ENCODE data around the gene KLF13. TPM values are rescaled to one million over a fixed set of nuclear protein-coding genes. Genes with fewer than 3 reads are reported as not detected.
A peak's percentile ranks its signal among the peaks of the same experiment; 100 is the strongest.

KLF13 gene
- total RNA-seq, 1 donor from 2014 or later: 31.0 TPM

DNA sequence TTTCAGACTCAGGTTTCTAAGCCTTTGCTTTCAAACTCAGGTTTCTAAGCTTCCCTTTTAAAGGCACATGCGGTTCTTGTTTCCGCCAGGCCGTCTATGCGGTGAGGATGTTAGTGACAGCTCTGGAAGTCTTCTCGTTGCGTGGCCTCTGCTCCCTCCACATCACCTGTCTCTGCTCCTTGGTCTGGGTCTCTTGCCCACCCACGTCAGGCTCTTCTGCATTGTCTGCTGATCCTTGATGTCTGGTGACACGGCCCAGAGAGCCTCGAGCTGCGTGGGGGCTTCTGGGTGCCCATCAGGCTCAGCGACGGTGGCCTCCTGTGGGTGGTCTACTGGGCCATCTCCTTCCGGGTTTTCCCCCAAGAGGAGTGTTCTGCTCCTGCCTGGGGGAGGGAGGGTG is 30.5 kb downstream of the KLF13 start:
- H3K4me3 Mint-ChIP-seq (ENCODE audit: unreplicated experiment): no peak overlapping the region
- no peaks in the 10 kb centered on the region for H3K9me3 Mint-ChIP-seq (ENCODE audit: unreplicated experiment)
- Histone ChIP-seq H3K27me3 (ENCODE audit: insufficient read depth, low read length) (no peaks in the 10 kb centered on the region), H4K20me1 (ENCODE audit: insufficient read depth, low read length) (peaks cover 87% of the 10 kb centered on the region), H3K9me3 (ENCODE audit: insufficient read depth, low read depth, low read length) (no peaks in the 10 kb centered on the region), H3K4me3 (ENCODE audit: insufficient read depth, low read depth, low read length) (no peak overlapping the region), H3K4me1 (ENCODE audit: insufficient read depth, low read length) (peaks cover 37% of the 10 kb centered on the region), H2AFZ (ENCODE audit: low read depth, low read length) (no peak overlapping the region), H3K9ac (ENCODE audit: low read length) (peak overlapping the region; percentile 3), H3K36me3 (ENCODE audit: insufficient read depth, low read length) (no peaks in the 10 kb centered on the region), H3K79me2 (ENCODE audit: insufficient read depth, low read length) (peaks cover 90% of the 10 kb centered on the region), H3K4me2 (ENCODE audit: low read length) (peak overlapping the region; percentile 51), H3K27ac (ENCODE audit: low read depth, low read length) (no peak overlapping the region)
- DNase-seq (ENCODE audit: low read depth) (no peak), FAIRE-seq (no peak)
- TF ChIP-seq EZH2 (IDR thresholded peaks at IDR 0.05; ENCODE audit: insufficient read depth, low read length): no peak
- no peak for TF ChIP-seq CTCF (IDR thresholded peaks at IDR 0.05; ENCODE audit: insufficient read depth, low read depth, low read length)
- peaks cover 33% of the 10 kb centered on the region for H3K4me1 Mint-ChIP-seq (ENCODE audit: low read depth, unreplicated experiment)
- no peaks in the 10 kb centered on the region for H3K27me3 Mint-ChIP-seq (ENCODE audit: low read depth, unreplicated experiment)
- peak overlapping the region; percentile 21 for H3K27ac Mint-ChIP-seq (ENCODE audit: unreplicated experiment)
- H3K36me3 Mint-ChIP-seq (ENCODE audit: low read depth, unreplicated experiment): peaks cover 1% of the 10 kb centered on the region

DNA sequence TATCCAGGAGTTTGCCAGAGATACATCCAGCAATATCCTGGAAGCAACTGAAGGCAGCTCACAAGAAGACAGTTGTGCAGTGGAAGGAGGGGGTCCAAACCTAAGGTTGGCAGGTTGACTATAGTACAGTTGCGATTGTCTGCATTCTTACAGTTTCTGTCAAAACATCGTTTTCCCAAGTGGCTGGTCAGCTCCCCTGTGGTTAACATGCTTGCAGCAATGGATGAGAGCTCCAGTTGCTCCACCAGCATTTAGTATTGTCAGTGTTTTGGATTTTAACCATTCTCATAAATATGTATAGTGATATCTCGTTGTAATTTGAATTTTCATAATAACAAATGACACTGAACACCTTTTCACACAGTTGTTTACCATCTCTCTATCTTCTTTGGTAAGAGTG is 31.5 kb downstream of the KLF13 start:
- H3K27ac ChIP-seq (ENCODE audit: low read depth, low read length): no peak overlapping the region
- H3K36me3 Mint-ChIP-seq (ENCODE audit: low read depth, unreplicated experiment): peaks cover 1% of the 10 kb centered on the region
- H3K27me3 Mint-ChIP-seq (ENCODE audit: low read depth, unreplicated experiment): no peaks in the 10 kb centered on the region
- peaks cover 89% of the 10 kb centered on the region for H3K79me2 ChIP-seq (ENCODE audit: insufficient read depth, low read length)
- no peak for TF ChIP-seq CTCF (IDR thresholded peaks at IDR 0.05; ENCODE audit: insufficient read depth, low read depth, low read length)
- no peak for TF ChIP-seq EZH2 (IDR thresholded peaks at IDR 0.05; ENCODE audit: insufficient read depth, low read length)
- no peaks in the 10 kb centered on the region for H3K27me3 ChIP-seq (ENCODE audit: insufficient read depth, low read length)
- H4K20me1 ChIP-seq (ENCODE audit: insufficient read depth, low read length): peaks cover 87% of the 10 kb centered on the region
- H3K4me3 ChIP-seq (ENCODE audit: insufficient read depth, low read depth, low read length): no peak overlapping the region
- no peaks in the 10 kb centered on the region for H3K36me3 ChIP-seq (ENCODE audit: insufficient read depth, low read length)
- peaks cover 25% of the 10 kb centered on the region for H3K4me1 Mint-ChIP-seq (ENCODE audit: low read depth, unreplicated experiment)
- H3K9me3 Mint-ChIP-seq (ENCODE audit: unreplicated experiment): no peaks in the 10 kb centered on the region
- H2AFZ ChIP-seq (ENCODE audit: low read depth, low read length): no peak overlapping the region
- H3K9me3 ChIP-seq (ENCODE audit: insufficient read depth, low read depth, low read length): no peaks in the 10 kb centered on the region
- FAIRE-seq (no peak), DNase-seq (ENCODE audit: low read depth) (no peak)
- H3K27ac Mint-ChIP-seq (ENCODE audit: unreplicated experiment): no peak overlapping the region
- H3K4me2 ChIP-seq (ENCODE audit: low read length): no peak overlapping the region
- H3K4me1 ChIP-seq (ENCODE audit: insufficient read depth, low read length): peaks cover 26% of the 10 kb centered on the region
- no peak overlapping the region for H3K4me3 Mint-ChIP-seq (ENCODE audit: unreplicated experiment)
- no peak overlapping the region for H3K9ac ChIP-seq (ENCODE audit: low read length)

DNA sequence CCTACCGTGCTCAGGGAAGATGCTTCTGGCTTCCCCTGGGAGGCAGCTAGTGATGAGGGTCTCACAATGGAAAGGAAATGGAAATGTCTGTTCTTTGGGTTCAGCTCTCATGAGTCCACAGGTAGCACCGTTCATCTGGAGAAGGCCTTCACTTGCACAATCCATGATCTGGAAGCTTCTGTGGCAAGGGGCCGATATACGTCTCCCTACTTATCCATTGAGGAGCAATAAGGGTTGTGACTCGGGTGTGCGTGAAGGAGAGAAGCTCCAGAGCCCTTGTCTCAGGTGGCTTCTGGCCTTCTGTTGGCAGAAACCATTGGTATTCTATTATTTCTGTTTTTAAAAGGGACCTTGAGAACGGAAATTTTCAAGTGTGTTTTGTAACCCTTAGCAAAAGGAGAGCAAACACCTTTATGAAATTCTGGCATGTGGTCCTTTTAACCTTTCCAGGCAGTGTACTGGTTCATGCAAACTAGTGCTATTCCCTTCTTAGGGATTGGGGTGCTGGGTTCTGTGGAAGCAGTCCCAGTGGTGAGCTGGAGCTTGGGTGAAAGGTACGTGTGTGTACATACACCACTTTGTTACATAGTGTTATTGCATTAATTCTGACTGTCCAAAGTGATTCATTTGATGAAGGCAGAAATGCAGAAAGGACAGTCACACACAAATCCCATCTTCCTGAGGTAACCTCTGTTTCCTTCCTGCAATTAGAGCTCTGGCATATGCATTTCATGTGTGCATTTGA is 32.5 kb downstream of the KLF13 start:
- FAIRE-seq (no peak), DNase-seq (ENCODE audit: low read depth) (no peak)
- TF ChIP-seq EZH2 (IDR thresholded peaks at IDR 0.05; ENCODE audit: insufficient read depth, low read length) (no peak), CTCF (IDR thresholded peaks at IDR 0.05; ENCODE audit: insufficient read depth, low read depth, low read length) (no peak)
- no peak overlapping the region for H3K4me2 ChIP-seq (ENCODE audit: low read length)
- no peak overlapping the region for H3K4me3 ChIP-seq (ENCODE audit: insufficient read depth, low read depth, low read length)
- no peak overlapping the region for H3K27ac ChIP-seq (ENCODE audit: low read depth, low read length)
- H3K9me3 ChIP-seq (ENCODE audit: insufficient read depth, low read depth, low read length): no peaks in the 10 kb centered on the region
- no peak overlapping the region for H3K27ac Mint-ChIP-seq (ENCODE audit: unreplicated experiment)
- no peak overlapping the region for H3K4me3 Mint-ChIP-seq (ENCODE audit: unreplicated experiment)
- peaks cover 1% of the 10 kb centered on the region for H3K36me3 Mint-ChIP-seq (ENCODE audit: low read depth, unreplicated experiment)
- H3K27me3 ChIP-seq (ENCODE audit: insufficient read depth, low read length): no peaks in the 10 kb centered on the region
- H3K4me1 ChIP-seq (ENCODE audit: insufficient read depth, low read length): peaks cover 17% of the 10 kb centered on the region
- no peak overlapping the region for H2AFZ ChIP-seq (ENCODE audit: low read depth, low read length)
- H3K27me3 Mint-ChIP-seq (ENCODE audit: low read depth, unreplicated experiment): no peaks in the 10 kb centered on the region
- H3K9ac ChIP-seq (ENCODE audit: low read length): no peak overlapping the region
- peaks cover 86% of the 10 kb centered on the region for H4K20me1 ChIP-seq (ENCODE audit: insufficient read depth, low read length)
- H3K36me3 ChIP-seq (ENCODE audit: insufficient read depth, low read length): no peaks in the 10 kb centered on the region
- no peaks in the 10 kb centered on the region for H3K9me3 Mint-ChIP-seq (ENCODE audit: unreplicated experiment)
- peaks cover 22% of the 10 kb centered on the region for H3K4me1 Mint-ChIP-seq (ENCODE audit: low read depth, unreplicated experiment)
- H3K79me2 ChIP-seq (ENCODE audit: insufficient read depth, low read length): peaks cover 92% of the 10 kb centered on the region

Data from astrocyte (in vitro differentiated cells and primary cell).